ENCODE data around the gene INTS11. TPM values are rescaled to one million over a fixed set of nuclear protein-coding genes. Genes with fewer than 3 reads are reported as not detected.

Gene INTS11
- total and polyA plus RNA-seq, 2 of the 8 experiments (the other 6 are each of a cell fraction or from before 2014, with no cell fraction given) = 113 to 243 TPM

GRCh38 chr1:1321477-1321876 is 3.0 kb downstream of the INTS11 start:
- Histone ChIP-seq H3K14ac (ENCODE audit: insufficient read length) (no peak overlapping the region), H4K91ac (replicated peaks; ENCODE audit: insufficient read length, low read length) (no peak overlapping the region), H3K36me3 (ENCODE audit: control insufficient read depth in 2 of 4, insufficient read depth in 4 of 4, low read length in 3 of 4) (peaks cover 0 to 12% (median 6%) of the 10 kb centered on the region in 4 experiments; a peak in 6 of 8 replicates), H3K23me2 (ENCODE audit: low read depth, low read length) (peaks cover 7% of the 10 kb centered on the region; the same call in 1 of the 2 replicates), H3K18ac (ENCODE audit: extremely low read depth, low read length) (no peak overlapping the region), H3K27ac (ENCODE audit: low read depth, low read length) (no peak overlapping the region), H3K4me1 (replicated peaks in 1 of 4; ENCODE audit: control insufficient read depth in 3 of 4, insufficient read depth in 4 of 4, low read length in 3 of 4) (peaks cover 0 to 13% (median 4%) of the 10 kb centered on the region in 4 experiments; a peak in 5 of 7 replicates), H2BK20ac (ENCODE audit: low read length) (no peak overlapping the region), H4K8ac (ENCODE audit: extremely low read depth, insufficient read depth, low read length) (no peak overlapping the region), H4K5ac (ENCODE audit: insufficient read length, low read depth, low read length) (no peak overlapping the region), H3K23ac (ENCODE audit: insufficient read length) (no peak overlapping the region), H3K4me3 (ENCODE audit: extremely low read depth in 1 of 4, insufficient read depth in 2 of 4, low read depth in 3 of 4, low read length in 4 of 4) (no peak overlapping the region), H2BK5ac (ENCODE audit: low read depth, low read length) (no peak overlapping the region), H2BK15ac (ENCODE audit: low read length) (no peak overlapping the region), H2BK120ac (replicated peaks; ENCODE audit: low read depth, low read length) (no peak overlapping the region), H4K20me1 (replicated peaks in 1 of 2; ENCODE audit: control insufficient read depth in 1 of 2, insufficient read depth in 2 of 2, low read length in 2 of 2) (peaks cover 25 to 40% of the 10 kb centered on the region in 2 experiments), H3K9ac (replicated peaks in 1 of 4; ENCODE audit: extremely low read depth in 1 of 4, low read depth in 3 of 4, low read length in 3 of 4) (no peak overlapping the region), H3K27me3 (replicated peaks in 1 of 4; ENCODE audit: control insufficient read depth in 3 of 4, extremely low read depth in 1 of 4, insufficient read depth in 3 of 4, low read length in 3 of 4) (no peaks in the 10 kb centered on the region), H2AK5ac (ENCODE audit: low read depth, low read length) (no peak overlapping the region), H2AFZ (ENCODE audit: low read length) (no peak overlapping the region), H3K9me3 (ENCODE audit: insufficient read depth in 2 of 2, low read depth in 1 of 2, low read length in 1 of 2) (no peaks in the 10 kb centered on the region), H2BK12ac (ENCODE audit: low read depth, low read length) (no peak overlapping the region), H3K56ac (replicated peaks; ENCODE audit: insufficient read length, low read depth, low read length) (no peak overlapping the region), H3K79me1 (ENCODE audit: low read depth, low read length) (peaks cover 41% of the 10 kb centered on the region), H3K79me2 (ENCODE audit: control insufficient read depth in 1 of 2, insufficient read depth in 2 of 2, low read length in 2 of 2) (peaks cover 12 to 58% of the 10 kb centered on the region in 2 experiments; a peak in 3 of 4 replicates), H3K4ac (replicated peaks; ENCODE audit: insufficient read length, low read depth, low read length) (no peak overlapping the region), H3K4me2 (ENCODE audit: insufficient read depth in 1 of 2, low read depth in 2 of 2, low read length in 2 of 2) (no peak overlapping the region)
- TF ChIP-seq BACH1 (IDR thresholded peaks at IDR 0.05; ENCODE audit: low read length) = no peak
- TF ChIP-seq ATF2 (IDR thresholded peaks at IDR 0.05; ENCODE audit: low read length) = no peak
- WGBS, 2 experiments (ENCODE audit: extremely low coverage in 1 of 2, insufficient coverage in 1 of 2, insufficient read length in 1 of 2, insufficient replicate concordance in 2 of 2, low coverage in 1 of 2, low lambda C conversion rate in 2 of 2, missing lambda C conversion rate in 1 of 2) = 93% methylated on average over 8 of the region's 8 CpGs; no CpG with 5 or more reads in 1 of the 2 experiments
- FAIRE-seq (no peak), DNase-seq (ENCODE audit: low read depth in 1 of 2, low spot score in 2 of 2) (no peak)
- POLR2A ChIA-PET (ENCODE audit: partially characterized antibody) = interaction anchor here (1.1 to 3.0 kb wide), 5 partner anchors 9 to 27 kb away, joined by 3 to 20 read pairs (median 6); partner anchors contain the start of gene TAS1R3
- CTCF ChIA-PET (ENCODE audit: partially characterized antibody) = interaction anchor here (0.7 to 1.7 kb wide), 2 partner anchors 20 to 22 kb away, joined by 3 to 6 read pairs; no protein-coding TSS in a partner anchor

Measured in H1 (cell line).